Vagina (tissue), 2 donors: ENCODE data around the gene ATG16L1. TPM values are rescaled to one million over a fixed set of nuclear protein-coding genes. Genes with fewer than 3 reads are reported as not detected.

Experiments
- DNase-seq, 2 donors: peaks; one replicate each; pipeline ENCODE4 v3.0.0-alpha.2; 2017; ENCODE audit errors: extremely low spot score in 2 of 2
- H3K27ac ChIP-seq: fragments of 200-600 bp; sonication (generic); one replicate; pipeline ENCODE4 v1.5.1; 2019
- H3K27me3 ChIP-seq: fragments of 200-600 bp; sonication (generic); one replicate; pipeline ENCODE4 v1.5.1; 2019
- H3K36me3 ChIP-seq, 2 donors: fragments of 200-600 bp; sonication (generic); one replicate each; pipeline ENCODE4 v1.5.1; 2017 to 2019
- H3K4me1 ChIP-seq: fragments of 200-600 bp; sonication (generic); one replicate; pipeline ENCODE4 v1.5.1; 2019
- H3K4me3 ChIP-seq, 2 donors: fragments of 200-600 bp; sonication (generic); 1 replicate in 1 of 2; 2 replicates in 1 of 2; pipeline ENCODE4 v1.5.1; 2016 to 2019
- H3K9me3 ChIP-seq: fragments of 200-600 bp; sonication (generic); one replicate; pipeline ENCODE4 v1.5.1; 2019
- CTCF ChIP-seq, 3 experiments: fragments of 450-650 bp in 2 of 3; fragments of 200-600 bp in 1 of 3; sonication (generic) in 1 of 3; IDR thresholded peaks; one replicate each; pipeline ENCODE4 v1.5.1; 2017 to 2019; ENCODE audit warnings: antibody characterized with exemption in 3 of 3, mild to moderate bottlenecking in 2 of 3, moderate library complexity in 2 of 3
- POLR2A ChIP-seq, 2 donors: fragments of 450-650 bp; IDR thresholded peaks; one replicate each; pipeline ENCODE4 v1.6.1; 2017; ENCODE audit warnings: antibody characterized with exemption in 2 of 2, mild to moderate bottlenecking in 2 of 2, moderate library complexity in 2 of 2
- POLR2AphosphoS5 ChIP-seq, 2 donors: sonication (generic); formaldehyde crosslinking; IDR thresholded peaks; one replicate each; pipeline ENCODE4 v1.9.0; 2017; ENCODE audit warnings: antibody characterized with exemption in 2 of 2, mild to moderate bottlenecking in 2 of 2, low read depth in 1 of 2; ENCODE audit not compliant: insufficient read depth in 1 of 2
- intact Hi-C: fragments of 100-400 bp; cut with DNase I; formaldehyde crosslinking; loops from one replicate; pipeline ENCODE4 v1.15.1; 2023
- total RNA-seq: library from RNA; depleted of rRNA; stranded (reverse); fragments of >200 nt; gene quantifications from one replicate; pipeline ENCODE4 v1.2.3, GENCODE V29; 2016

ATG16L1 gene
- total RNA-seq: 29.2 TPM

- H3K4me1 ChIP-seq: peaks cover 33% of the 10 kb centered on the region
- DNase-seq: peak in 1 of 2 donors; percentile 95
- intact Hi-C loops: loop anchor here (5.0 kb wide), 2 partner anchors 404 to 644 kb away; no protein-coding TSS in a partner anchor
- H3K27ac ChIP-seq: peak within 1 kb of the TSS; percentile 78
- H3K27me3 ChIP-seq: no peaks in the 10 kb centered on the region
- TF ChIP-seq POLR2A (IDR thresholded peaks at IDR 0.05): peak in 1 of 2 donors; percentile 49
- peak; percentile 89 to 97 for TF ChIP-seq POLR2AphosphoS5 (IDR thresholded peaks at IDR 0.05; ENCODE audit: insufficient read depth in 1 of 2, low read depth in 1 of 2)
- TF ChIP-seq CTCF (IDR thresholded peaks at IDR 0.05): peak; percentile 76 to 96 (median 92)
- H3K9me3 ChIP-seq: no peaks in the 10 kb centered on the region
- H3K36me3 ChIP-seq: peaks cover 0 to 5% of the 10 kb centered on the region in 2 donors
- peak within 1 kb of the TSS; percentile 95 to 97 for H3K4me3 ChIP-seq
These were observed at the start of gene ATG16L1 for GRCh38 chr2:233251306-233252116. ATG16L1 (plus strand) TSS chr2:233251673; CDS start chr2:233251828, 155 bp downstream.

GRCh38 chr2:233202531-233202944 is 48.9 kb upstream of the ATG16L1 start:
- intact Hi-C loops: no loop called here
- Histone ChIP-seq H3K4me1 (no peaks in the 10 kb centered on the region), H3K4me3 (no peak overlapping the region), H3K9me3 (peaks cover 5% of the 10 kb centered on the region), H3K27ac (no peak overlapping the region), H3K36me3 (peaks cover 0 to 3% of the 10 kb centered on the region in 2 donors), H3K27me3 (no peaks in the 10 kb centered on the region)
- DNase-seq: no peak
- TF ChIP-seq POLR2A (IDR thresholded peaks at IDR 0.05) (no peak), POLR2AphosphoS5 (IDR thresholded peaks at IDR 0.05; ENCODE audit: insufficient read depth in 1 of 2, low read depth in 1 of 2) (no peak), CTCF (IDR thresholded peaks at IDR 0.05) (no peak)

- Histone ChIP-seq H3K27ac (no peak overlapping the region), H3K4me1 (no peaks in the 10 kb centered on the region), H3K36me3 (no peaks in the 10 kb centered on the region), H3K4me3 (no peak overlapping the region), H3K9me3 (peaks cover 5% of the 10 kb centered on the region), H3K27me3 (no peaks in the 10 kb centered on the region)
- TF ChIP-seq CTCF (IDR thresholded peaks at IDR 0.05): no peak
- TF ChIP-seq POLR2AphosphoS5 (IDR thresholded peaks at IDR 0.05; ENCODE audit: insufficient read depth in 1 of 2, low read depth in 1 of 2): no peak
- no peak for TF ChIP-seq POLR2A (IDR thresholded peaks at IDR 0.05)
- no peak for DNase-seq
- intact Hi-C loops: no loop called here
These were observed 48.4 kb upstream of the ATG16L1 start for GRCh38 chr2:233203060-233203459.

GRCh38 chr2:233204286-233204936 is 47.1 kb upstream of the ATG16L1 start:
- no peak for DNase-seq
- Histone ChIP-seq H3K4me3 (no peak overlapping the region), H3K27ac (no peak overlapping the region), H3K9me3 (peaks cover 5% of the 10 kb centered on the region), H3K36me3 (no peaks in the 10 kb centered on the region), H3K4me1 (peaks cover 4% of the 10 kb centered on the region), H3K27me3 (no peaks in the 10 kb centered on the region)
- TF ChIP-seq CTCF (IDR thresholded peaks at IDR 0.05) (no peak), POLR2AphosphoS5 (IDR thresholded peaks at IDR 0.05; ENCODE audit: insufficient read depth in 1 of 2, low read depth in 1 of 2) (no peak), POLR2A (IDR thresholded peaks at IDR 0.05) (no peak)
- intact Hi-C loops: no loop called here
